H1 (cell line): Measurements from ENCODE around the gene NREP. TPM values are rescaled to one million over a fixed set of nuclear protein-coding genes. Genes with fewer than 3 reads are reported as not detected.

Source experiments
- FOSL1 ChIP-seq: IDR thresholded peaks from 2 replicates; pipeline ENCODE4 v1.6.1; 2011; ENCODE audit warnings: mild to moderate bottlenecking, low read depth, low read length, moderate library complexity; ENCODE audit not compliant: insufficient read depth
- GTF2F1 ChIP-seq: IDR thresholded peaks from 2 replicates; pipeline ENCODE4 v1.6.1; 2012; ENCODE audit warnings: low read depth, low read length, improper control_type of control experiment, borderline replicate concordance
- JUND ChIP-seq: IDR thresholded peaks from 2 replicates; pipeline ENCODE4 v1.6.1; 2011; ENCODE audit warnings: mild to moderate bottlenecking, improper control_type of control experiment, low read length
- KDM1A ChIP-seq: fragments of 200-600, 300-600 bp; sonication (generic); IDR thresholded peaks from 2 replicates; pipeline ENCODE4 v1.7.1; 2016; ENCODE audit warnings: mild to moderate bottlenecking, low read length, borderline replicate concordance
- KDM4A ChIP-seq: IDR thresholded peaks from one replicate; pipeline ENCODE4 v1.7.1; 2012; ENCODE audit warnings: low read depth, mild to moderate bottlenecking, moderate library complexity, low read length, inconsistent platforms; ENCODE audit not compliant: severe bottlenecking
- SAP30 ChIP-seq: fragments of 300-600 bp; sonication (generic); IDR thresholded peaks from 2 replicates; pipeline ENCODE4 v1.7.1; 2012; ENCODE audit warnings: low read length, moderate library complexity, mild to moderate bottlenecking, inconsistent platforms; ENCODE audit not compliant: insufficient read depth, insufficient replicate concordance
- SIX5 ChIP-seq: IDR thresholded peaks from 2 replicates; pipeline ENCODE4 v1.6.1; 2011; ENCODE audit warnings: mild to moderate bottlenecking, low read depth, low read length
- SP1 ChIP-seq: IDR thresholded peaks from 2 replicates; pipeline ENCODE4 v1.6.1; 2011; ENCODE audit warnings: low read depth, low read length
- polyA plus RNA-seq, 7 experiments: library from polyadenylated mRNA; depleted of rRNA in 3 of 7; stranded (reverse) in 5 of 7; unstranded in 2 of 7; fragments of >200 nt in 5 of 7; fragments of 200-250 nt in 2 of 7; gene quantifications; 1 replicate in 5 of 7; 2 replicates in 1 of 7; 4 replicates in 1 of 7; pipeline versions ENCODE4 v1.2.1 to v1.2.3, GENCODE V29; 2011 to 2013; ENCODE audit warnings: missing spikeins in 2 of 7, mixed read lengths in 2 of 7
- total RNA-seq: library from RNA; stranded (reverse); fragmentation: NEBNext Ultra II Directional; extraction: Animal tissue kit (Norgen Biotek cat#: 25700); gene quantifications from 2 replicates; pipeline ENCODE4 v1.2.1, GENCODE V29; 2021
- TF ChIP-seq, protein P1 (sequence below): fragments of 300-600 bp; sonication (generic); IDR thresholded peaks from 2 replicates; pipeline ENCODE4 v1.7.1; 2012; ENCODE audit warnings: low read length, moderate library complexity, mild to moderate bottlenecking, inconsistent platforms; ENCODE audit not compliant: insufficient replicate concordance
- TF ChIP-seq, protein P2 (sequence below): IDR thresholded peaks from 2 replicates; pipeline ENCODE4 v1.6.1; 2011; ENCODE audit warnings: low read length, improper control_type of control experiment

The NREP gene
- total and polyA plus RNA-seq, 2 of the 8 experiments (the other 6 are each of a cell fraction or from before 2014, with no cell fraction given): 254 to 301 TPM

DNA sequence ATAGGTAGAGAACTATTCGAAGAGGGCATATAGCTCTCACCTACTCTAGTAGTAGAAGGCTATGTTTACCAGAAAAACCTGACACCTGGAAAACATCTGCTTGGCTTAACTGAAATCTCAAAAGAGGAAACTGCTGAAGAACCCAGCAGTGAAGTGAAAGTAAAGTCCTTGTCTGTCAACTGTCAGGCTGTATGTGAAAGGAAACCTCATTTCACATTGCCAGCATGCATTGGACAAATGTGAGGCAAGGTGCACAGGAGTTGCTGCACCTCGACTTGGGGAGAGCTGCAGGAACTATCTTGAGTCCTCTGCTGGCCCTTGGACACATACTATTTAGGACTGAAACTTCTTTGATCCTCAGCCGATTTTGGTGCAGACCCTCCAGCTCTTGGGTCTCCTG is 53.3 kb downstream of the NREP start (continued):
- TF ChIP-seq, protein P1, sequence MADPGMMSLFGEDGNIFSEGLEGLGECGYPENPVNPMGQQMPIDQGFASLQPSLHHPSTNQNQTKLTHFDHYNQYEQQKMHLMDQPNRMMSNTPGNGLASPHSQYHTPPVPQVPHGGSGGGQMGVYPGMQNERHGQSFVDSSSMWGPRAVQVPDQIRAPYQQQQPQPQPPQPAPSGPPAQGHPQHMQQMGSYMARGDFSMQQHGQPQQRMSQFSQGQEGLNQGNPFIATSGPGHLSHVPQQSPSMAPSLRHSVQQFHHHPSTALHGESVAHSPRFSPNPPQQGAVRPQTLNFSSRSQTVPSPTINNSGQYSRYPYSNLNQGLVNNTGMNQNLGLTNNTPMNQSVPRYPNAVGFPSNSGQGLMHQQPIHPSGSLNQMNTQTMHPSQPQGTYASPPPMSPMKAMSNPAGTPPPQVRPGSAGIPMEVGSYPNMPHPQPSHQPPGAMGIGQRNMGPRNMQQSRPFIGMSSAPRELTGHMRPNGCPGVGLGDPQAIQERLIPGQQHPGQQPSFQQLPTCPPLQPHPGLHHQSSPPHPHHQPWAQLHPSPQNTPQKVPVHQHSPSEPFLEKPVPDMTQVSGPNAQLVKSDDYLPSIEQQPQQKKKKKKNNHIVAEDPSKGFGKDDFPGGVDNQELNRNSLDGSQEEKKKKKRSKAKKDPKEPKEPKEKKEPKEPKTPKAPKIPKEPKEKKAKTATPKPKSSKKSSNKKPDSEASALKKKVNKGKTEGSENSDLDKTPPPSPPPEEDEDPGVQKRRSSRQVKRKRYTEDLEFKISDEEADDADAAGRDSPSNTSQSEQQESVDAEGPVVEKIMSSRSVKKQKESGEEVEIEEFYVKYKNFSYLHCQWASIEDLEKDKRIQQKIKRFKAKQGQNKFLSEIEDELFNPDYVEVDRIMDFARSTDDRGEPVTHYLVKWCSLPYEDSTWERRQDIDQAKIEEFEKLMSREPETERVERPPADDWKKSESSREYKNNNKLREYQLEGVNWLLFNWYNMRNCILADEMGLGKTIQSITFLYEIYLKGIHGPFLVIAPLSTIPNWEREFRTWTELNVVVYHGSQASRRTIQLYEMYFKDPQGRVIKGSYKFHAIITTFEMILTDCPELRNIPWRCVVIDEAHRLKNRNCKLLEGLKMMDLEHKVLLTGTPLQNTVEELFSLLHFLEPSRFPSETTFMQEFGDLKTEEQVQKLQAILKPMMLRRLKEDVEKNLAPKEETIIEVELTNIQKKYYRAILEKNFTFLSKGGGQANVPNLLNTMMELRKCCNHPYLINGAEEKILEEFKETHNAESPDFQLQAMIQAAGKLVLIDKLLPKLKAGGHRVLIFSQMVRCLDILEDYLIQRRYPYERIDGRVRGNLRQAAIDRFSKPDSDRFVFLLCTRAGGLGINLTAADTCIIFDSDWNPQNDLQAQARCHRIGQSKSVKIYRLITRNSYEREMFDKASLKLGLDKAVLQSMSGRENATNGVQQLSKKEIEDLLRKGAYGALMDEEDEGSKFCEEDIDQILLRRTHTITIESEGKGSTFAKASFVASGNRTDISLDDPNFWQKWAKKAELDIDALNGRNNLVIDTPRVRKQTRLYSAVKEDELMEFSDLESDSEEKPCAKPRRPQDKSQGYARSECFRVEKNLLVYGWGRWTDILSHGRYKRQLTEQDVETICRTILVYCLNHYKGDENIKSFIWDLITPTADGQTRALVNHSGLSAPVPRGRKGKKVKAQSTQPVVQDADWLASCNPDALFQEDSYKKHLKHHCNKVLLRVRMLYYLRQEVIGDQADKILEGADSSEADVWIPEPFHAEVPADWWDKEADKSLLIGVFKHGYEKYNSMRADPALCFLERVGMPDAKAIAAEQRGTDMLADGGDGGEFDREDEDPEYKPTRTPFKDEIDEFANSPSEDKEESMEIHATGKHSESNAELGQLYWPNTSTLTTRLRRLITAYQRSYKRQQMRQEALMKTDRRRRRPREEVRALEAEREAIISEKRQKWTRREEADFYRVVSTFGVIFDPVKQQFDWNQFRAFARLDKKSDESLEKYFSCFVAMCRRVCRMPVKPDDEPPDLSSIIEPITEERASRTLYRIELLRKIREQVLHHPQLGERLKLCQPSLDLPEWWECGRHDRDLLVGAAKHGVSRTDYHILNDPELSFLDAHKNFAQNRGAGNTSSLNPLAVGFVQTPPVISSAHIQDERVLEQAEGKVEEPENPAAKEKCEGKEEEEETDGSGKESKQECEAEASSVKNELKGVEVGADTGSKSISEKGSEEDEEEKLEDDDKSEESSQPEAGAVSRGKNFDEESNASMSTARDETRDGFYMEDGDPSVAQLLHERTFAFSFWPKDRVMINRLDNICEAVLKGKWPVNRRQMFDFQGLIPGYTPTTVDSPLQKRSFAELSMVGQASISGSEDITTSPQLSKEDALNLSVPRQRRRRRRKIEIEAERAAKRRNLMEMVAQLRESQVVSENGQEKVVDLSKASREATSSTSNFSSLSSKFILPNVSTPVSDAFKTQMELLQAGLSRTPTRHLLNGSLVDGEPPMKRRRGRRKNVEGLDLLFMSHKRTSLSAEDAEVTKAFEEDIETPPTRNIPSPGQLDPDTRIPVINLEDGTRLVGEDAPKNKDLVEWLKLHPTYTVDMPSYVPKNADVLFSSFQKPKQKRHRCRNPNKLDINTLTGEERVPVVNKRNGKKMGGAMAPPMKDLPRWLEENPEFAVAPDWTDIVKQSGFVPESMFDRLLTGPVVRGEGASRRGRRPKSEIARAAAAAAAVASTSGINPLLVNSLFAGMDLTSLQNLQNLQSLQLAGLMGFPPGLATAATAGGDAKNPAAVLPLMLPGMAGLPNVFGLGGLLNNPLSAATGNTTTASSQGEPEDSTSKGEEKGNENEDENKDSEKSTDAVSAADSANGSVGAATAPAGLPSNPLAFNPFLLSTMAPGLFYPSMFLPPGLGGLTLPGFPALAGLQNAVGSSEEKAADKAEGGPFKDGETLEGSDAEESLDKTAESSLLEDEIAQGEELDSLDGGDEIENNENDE: no peak
- no peak for TF ChIP-seq GTF2F1
- no peak for TF ChIP-seq JUND
- TF ChIP-seq, protein P2, sequence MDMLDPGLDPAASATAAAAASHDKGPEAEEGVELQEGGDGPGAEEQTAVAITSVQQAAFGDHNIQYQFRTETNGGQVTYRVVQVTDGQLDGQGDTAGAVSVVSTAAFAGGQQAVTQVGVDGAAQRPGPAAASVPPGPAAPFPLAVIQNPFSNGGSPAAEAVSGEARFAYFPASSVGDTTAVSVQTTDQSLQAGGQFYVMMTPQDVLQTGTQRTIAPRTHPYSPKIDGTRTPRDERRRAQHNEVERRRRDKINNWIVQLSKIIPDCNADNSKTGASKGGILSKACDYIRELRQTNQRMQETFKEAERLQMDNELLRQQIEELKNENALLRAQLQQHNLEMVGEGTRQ: no peak
- no peak for TF ChIP-seq KDM4A
- no peak for TF ChIP-seq KDM1A
- TF ChIP-seq SAP30: no peak
- no peak for TF ChIP-seq SIX5
- TF ChIP-seq FOSL1: no peak
- no peak for TF ChIP-seq SP1
